Amniotic epithelial cell (primary cell): ENCODE data around the gene OR2T34.
"Not testable (repeated sequence)": the region's sequence is repeated elsewhere in the genome, so short reads cannot be mapped to it uniquely, and the experiment has no call there.

ENCODE experiments used
- DNase-seq: peaks from one replicate; pipeline ENCODE4 v3.0.0-alpha.2; 2010; ENCODE audit warnings: low read depth

The OR2T34 gene

DNA sequence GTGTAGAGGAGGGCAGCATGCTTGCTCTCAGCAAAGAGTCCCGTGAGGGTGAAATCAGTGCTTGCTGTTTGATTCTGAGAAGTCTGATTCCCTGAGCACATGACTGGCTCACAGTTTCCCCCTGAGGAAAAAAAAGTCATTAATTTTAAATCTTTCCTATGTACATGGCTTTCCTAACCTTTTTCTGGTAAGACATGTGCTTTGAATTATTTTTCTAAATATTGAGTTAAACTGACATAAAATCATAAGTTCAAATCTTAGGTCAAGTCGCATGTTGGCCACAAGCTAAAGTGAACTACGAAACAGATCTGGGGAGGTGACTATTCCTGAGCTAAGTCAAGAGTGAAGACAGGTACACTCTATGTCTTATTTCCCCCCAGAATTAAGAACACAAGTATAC lies at the start of gene OR2T34:
OR2T34 (minus strand) TSS at position 101 of the 400 bp plus-strand sequence; CDS start at position 101, 0 bp downstream.
- DNase-seq = not testable (repeated sequence)

GRCh38 chr1:248622570-248623001 lies 48.0 kb upstream of the OR2T34 start:
- peak; percentile 3 for DNase-seq

DNA sequence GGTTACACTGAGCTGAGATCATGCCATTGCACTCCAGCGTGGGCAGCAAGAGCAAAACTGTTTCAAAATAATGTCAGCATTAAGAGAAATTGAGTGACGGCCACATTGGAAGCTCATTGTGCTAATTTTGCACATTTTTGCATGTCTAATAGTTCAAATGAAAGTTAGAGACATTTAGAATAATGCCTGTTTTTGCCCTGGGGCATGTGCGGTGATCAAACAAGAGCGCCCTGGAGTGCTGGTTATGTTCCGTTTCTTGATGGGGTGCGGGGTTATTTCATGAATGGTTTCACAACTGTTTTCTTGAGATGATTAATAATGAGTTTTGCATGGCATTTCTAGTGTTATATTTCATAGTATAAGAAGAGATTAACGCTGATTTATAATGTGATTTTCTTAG lies 47.2 kb upstream of the OR2T34 start:
- DNase-seq = no peak

DNA sequence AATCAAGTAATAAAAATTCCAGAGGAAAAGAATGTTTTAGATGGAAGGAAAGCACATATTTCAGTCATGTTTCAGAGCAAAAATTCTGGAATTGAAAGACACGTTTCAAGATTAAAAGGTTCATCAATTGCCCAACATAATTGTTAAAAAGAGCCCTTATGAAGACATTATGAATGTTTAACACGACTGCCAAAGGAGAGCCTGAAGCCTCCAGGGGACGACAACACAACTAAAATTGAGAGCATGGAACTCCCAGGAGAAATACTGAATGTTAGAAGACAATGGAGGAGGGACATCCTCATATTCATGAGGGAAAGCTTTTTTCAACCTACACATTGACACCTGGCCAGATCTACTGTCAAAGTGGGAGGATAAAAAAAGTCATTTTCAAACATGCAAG lies 44.3 kb upstream of the OR2T34 start:
- peak; percentile 4 for DNase-seq

DNA sequence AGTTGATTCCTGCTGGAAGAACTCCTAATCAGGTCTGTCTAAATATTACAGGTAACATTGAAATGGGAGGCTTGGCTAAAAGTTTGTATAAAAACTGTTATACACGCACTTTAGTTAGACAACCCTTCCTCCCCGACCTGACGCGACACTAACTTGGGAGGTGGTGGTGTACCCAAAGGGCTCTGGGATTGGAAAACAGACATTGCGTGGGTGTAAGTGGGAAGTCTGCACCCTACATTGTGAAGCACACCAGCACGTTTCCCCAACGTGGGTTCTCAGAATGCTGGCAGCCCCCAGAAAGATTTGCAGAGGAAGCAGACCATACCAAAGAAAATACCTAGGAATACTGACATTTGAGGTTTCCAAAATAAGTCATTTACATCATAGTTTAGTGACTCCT lies 43.6 kb upstream of the OR2T34 start:
- no peak for DNase-seq

- DNase-seq = no peak
Observed at GRCh38 chr1:248613742-248614141, 39.2 kb upstream of the OR2T34 start.

- DNase-seq = no peak
Observed at GRCh38 chr1:248611883-248612414, 37.4 kb upstream of the OR2T34 start.

GRCh38 chr1:248610301-248610700 lies 35.7 kb upstream of the OR2T34 start:
- DNase-seq = no peak

- DNase-seq = no peak
Observed at GRCh38 chr1:248599396-248599795, 24.8 kb upstream of the OR2T34 start.

DNA sequence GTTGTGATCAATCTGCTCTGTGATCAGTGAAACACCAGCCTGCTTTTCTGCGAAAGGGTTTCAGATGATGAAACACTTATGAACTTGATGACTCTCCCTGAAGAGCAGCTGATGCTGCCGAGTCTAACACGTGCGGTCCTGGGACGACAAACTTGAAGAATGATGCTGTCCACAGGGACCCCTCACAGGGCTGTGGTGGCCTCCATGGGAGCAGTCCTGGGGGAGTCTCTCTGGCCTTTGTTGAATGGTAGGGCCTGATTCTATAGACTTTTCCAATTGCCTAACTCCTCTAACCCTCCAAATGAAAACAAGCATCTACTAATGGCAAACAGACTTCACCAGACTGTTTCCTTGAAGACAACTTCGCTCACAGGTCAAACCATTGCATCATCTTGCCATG lies 23.0 kb upstream of the OR2T34 start, which contains the start of gene OR2T10:
OR2T10 (minus strand) TSS at position 112 of the 400 bp plus-strand sequence. CDS start 3,932 bp downstream, outside the sequence.
- no peak for DNase-seq

DNA sequence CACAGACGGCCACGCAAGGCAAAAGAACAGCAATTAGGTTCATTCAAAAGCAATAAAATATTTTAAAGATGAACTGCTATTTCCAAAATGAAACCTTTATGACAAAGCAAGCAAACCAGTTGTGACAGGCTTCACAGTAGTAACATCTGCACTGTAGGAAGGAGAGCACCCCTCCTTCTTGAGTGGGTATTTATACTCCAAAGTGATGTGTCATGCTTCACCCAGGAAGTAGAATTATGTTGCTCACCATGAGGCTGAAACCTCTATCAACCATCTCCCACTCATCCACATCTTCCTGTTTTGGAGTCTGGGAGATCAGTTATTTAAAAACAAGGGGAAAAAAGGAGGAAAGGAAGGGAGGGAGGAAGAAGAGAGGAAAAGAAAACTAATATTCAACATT lies 22.1 kb upstream of the OR2T34 start:
- DNase-seq = no peak

DNA sequence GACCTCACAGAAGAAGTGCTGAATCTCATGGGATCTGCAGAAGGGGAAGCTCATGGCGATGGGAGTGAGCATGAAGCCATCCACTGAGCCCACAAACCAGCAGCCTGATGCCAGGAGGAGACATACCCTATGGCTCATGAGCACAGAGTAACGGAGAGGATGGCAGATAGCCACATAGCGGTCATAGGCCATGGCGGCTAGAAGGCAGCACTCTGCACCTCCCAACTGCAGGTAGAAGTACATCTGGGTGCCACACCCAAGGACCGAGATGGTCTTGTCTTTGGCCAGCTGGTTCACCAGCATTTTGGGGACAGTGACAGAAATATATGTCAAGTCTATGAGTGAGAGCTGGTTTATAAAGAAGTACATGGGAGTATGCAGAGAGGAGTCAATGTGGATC lies 18.7 kb upstream of the OR2T34 start:
- no peak for DNase-seq

- DNase-seq = no peak
Observed at GRCh38 chr1:248592655-248593054, 18.1 kb upstream of the OR2T34 start.

DNA sequence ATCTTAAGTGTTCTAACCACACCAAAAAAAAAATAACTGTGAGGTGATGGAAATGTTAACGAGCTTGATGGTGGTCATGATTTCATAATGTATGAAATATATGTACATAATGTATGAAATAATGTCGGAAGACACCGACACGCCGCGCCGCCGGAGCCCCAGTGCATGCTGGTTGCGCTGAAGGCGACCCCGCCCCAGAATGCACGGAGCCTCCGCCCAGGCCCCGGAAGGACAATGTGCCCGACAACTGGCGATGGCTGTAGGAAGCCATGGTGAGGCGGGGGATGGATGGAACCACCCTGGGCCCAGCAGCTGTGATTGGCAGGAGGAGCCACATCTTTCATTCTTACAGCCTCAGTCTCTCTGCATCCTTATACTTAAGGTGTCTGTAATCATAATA lies 15.5 kb upstream of the OR2T34 start:
- no peak for DNase-seq

DNA sequence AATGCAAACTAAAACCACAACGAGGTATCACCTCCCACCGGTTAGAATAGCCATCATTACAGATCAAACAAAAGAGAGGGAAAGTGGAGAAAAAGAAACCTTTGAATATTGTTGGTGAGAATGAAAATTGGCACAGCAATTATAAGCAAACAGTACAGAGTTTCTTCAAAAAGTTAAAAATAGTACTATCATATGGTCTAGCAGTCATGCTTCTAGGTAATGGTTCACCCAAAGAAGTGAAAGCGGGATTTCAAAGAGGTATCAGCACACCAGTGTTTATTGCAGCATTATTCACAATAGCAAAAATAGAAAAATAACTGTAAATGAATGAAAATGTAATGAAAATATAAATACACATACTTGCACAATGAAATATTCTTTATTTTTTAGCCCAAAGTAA lies 14.8 kb upstream of the OR2T34 start:
- no peak for DNase-seq

GRCh38 chr1:248585266-248585665 lies 10.7 kb upstream of the OR2T34 start:
- no peak for DNase-seq

GRCh38 chr1:248576260-248576980 lies 1.9 kb upstream of the OR2T34 start:
- no peak for DNase-seq

GRCh38 chr1:248573856-248574255 lies 701 bp downstream of the OR2T34 start:
- DNase-seq = not testable (repeated sequence)

- DNase-seq = not testable (repeated sequence)
Observed at GRCh38 chr1:248572049-248572448, 2.5 kb downstream of the OR2T34 start.

DNA sequence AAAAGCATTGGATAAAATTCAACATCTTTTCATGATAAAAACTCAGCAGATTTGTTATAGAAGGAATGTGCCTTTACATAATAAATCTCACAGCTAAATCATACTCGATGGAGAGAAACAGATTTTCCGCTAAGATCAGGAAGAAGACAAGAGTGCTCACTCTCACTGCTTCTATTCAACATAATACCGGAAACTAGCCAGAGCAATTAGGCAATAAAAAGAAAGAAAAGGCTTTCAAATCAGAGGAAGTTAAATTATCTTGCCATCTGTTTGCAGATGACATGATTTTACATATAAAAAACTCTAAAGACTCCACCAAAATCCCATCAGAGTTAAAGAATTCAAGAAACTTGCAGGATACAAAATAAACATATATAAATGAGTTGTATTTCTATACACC lies 3.7 kb downstream of the OR2T34 start:
- DNase-seq = not testable (repeated sequence)

DNA sequence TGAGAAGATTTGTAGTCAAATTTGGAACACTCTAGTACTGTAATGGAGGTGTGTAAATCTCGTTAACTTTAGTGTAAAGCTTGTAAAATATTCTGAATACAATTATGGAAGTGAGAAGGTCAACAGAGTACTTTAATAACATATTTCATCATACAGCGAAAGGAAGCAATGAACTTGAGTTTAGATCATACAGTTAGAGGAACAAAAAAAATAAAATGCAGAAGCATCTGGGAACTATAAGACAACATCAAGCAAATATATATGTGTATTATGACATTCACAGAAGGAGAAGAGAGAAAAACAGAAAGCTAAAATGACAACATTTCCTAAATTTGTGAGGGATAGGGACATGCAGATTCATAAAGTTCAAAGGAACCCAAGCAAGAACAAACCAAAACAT lies 5.5 kb downstream of the OR2T34 start:
- not testable (repeated sequence) for DNase-seq

GRCh38 chr1:248565530-248566373 lies 8.8 kb downstream of the OR2T34 start:
- not testable (repeated sequence) for DNase-seq

DNA sequence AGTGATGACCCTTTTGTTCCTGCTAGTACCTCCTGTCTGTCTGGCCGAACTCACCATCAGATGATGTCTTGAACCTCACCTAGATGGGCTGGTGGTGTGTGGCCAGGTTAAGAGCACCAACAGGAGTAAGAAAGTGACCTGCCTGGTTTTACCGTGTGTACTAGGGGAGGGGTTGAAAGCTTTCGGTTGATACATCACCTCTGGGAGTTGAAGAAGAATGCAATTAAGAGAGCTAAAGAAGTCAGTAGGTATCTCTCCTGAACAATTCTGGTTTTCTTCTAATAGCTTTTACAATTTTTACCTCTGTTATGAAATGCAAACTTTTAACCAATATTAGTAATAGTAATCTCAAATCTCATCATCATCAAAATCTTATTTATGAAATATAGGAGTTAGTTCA lies 11.9 kb downstream of the OR2T34 start, which contains the start of gene OR2T29:
OR2T29 (minus strand) TSS at position 101 of the 400 bp plus-strand sequence. CDS start 3,281 bp downstream, outside the sequence.
- not testable (repeated sequence) for DNase-seq
